H1 (cell line): Measurements from ENCODE around the gene HYAL1. TPM values are rescaled to one million over a fixed set of nuclear protein-coding genes. Genes with fewer than 3 reads are reported as not detected.
"Not testable (repeated sequence)": the region's sequence is repeated elsewhere in the genome, so short reads cannot be mapped to it uniquely, and the experiment has no call there.

ENCODE experiments used
- CTCF ChIA-PET: fragments of 300-600 bp; sonication (Branson Sonifier 250); formaldehyde crosslinking; loops from one replicate; lab custom pipeline; 2021; ENCODE audit not compliant: partially characterized antibody; lab: Charles Lee
- POLR2A ChIA-PET: fragments of 300-600 bp; sonication (Branson Sonifier 250); formaldehyde crosslinking; loops from one replicate; lab custom pipeline; 2021; ENCODE audit warnings: inconsistent platforms; ENCODE audit not compliant: partially characterized antibody; lab: Charles Lee
- DNase-seq, 2 experiments: peaks; one replicate each; pipeline versions ENCODE4 v3.0.0 to v3.0.0-alpha.2; 2010 to 2022; ENCODE audit warnings: low spot score in 2 of 2, low read depth in 1 of 2, mixed read lengths in 1 of 2
- FAIRE-seq: peaks from 2 replicates; lab custom pipeline; 2011; peaks lifted over from hg19 to GRCh38; lab: Jason Lieb, UNC
- H2AFZ ChIP-seq: 2 replicates; pipeline ENCODE4 v1.8.1; 2012; ENCODE audit warnings: low read length, inconsistent platforms
- H2AK5ac ChIP-seq: 2 replicates; pipeline ENCODE4 v1.6.1; 2013; ENCODE audit warnings: low read depth, low read length
- H2BK120ac ChIP-seq: replicated peaks from 2 replicates; pipeline ENCODE3; 2013; ENCODE audit warnings: low read depth, low read length, inconsistent platforms
- H2BK12ac ChIP-seq: 2 replicates; pipeline ENCODE4 v1.6.1; 2013; ENCODE audit warnings: low read depth, low read length
- H2BK15ac ChIP-seq: 2 replicates; pipeline ENCODE4 v1.6.1; 2013; ENCODE audit warnings: low read length
- H2BK20ac ChIP-seq: 2 replicates; pipeline ENCODE4 v1.6.1; 2013; ENCODE audit warnings: low read length
- H2BK5ac ChIP-seq: 2 replicates; pipeline ENCODE4 v1.6.1; 2013; ENCODE audit warnings: low read depth, low read length
- H3K14ac ChIP-seq: 2 replicates; pipeline ENCODE4 v1.6.1; 2013; ENCODE audit warnings: inconsistent platforms; ENCODE audit not compliant: insufficient read length
- H3K18ac ChIP-seq: 2 replicates; pipeline ENCODE4 v1.6.1; 2013; ENCODE audit warnings: low read length; ENCODE audit errors: extremely low read depth
- H3K23ac ChIP-seq: 2 replicates; pipeline ENCODE4 v1.6.1; 2013; ENCODE audit warnings: inconsistent platforms; ENCODE audit not compliant: insufficient read length
- H3K23me2 ChIP-seq: 2 replicates; pipeline ENCODE4 v1.6.1; 2013; ENCODE audit warnings: low read depth, low read length
- H3K27ac ChIP-seq: 2 replicates; pipeline ENCODE4 v1.6.1; 2011; ENCODE audit warnings: low read depth, low read length, inconsistent platforms
- H3K27me3 ChIP-seq, 4 experiments: replicated peaks in 1 of 4; 1 replicate in 1 of 4; 2 replicates in 3 of 4; pipeline versions ENCODE4 v1.6.1 to v1.8.1; 2011 to 2013; ENCODE audit warnings: low read length in 3 of 4, mild to moderate bottlenecking in 3 of 4, inconsistent platforms in 2 of 4, mixed read lengths in 2 of 4, moderate library complexity in 1 of 4; ENCODE audit not compliant: control insufficient read depth in 3 of 4, insufficient read depth in 3 of 4; ENCODE audit errors: extremely low read depth in 1 of 4
- H3K36me3 ChIP-seq, 4 experiments: 2 replicates each; pipeline versions ENCODE4 v1.6.1 to v1.8.1; 2011 to 2013; ENCODE audit warnings: mild to moderate bottlenecking in 4 of 4, low read length in 3 of 4, moderate library complexity in 2 of 4, control low read depth in 1 of 4, inconsistent platforms in 1 of 4; ENCODE audit not compliant: insufficient read depth in 4 of 4, control insufficient read depth in 2 of 4
- H3K4ac ChIP-seq: replicated peaks from 2 replicates; pipeline ENCODE3; 2013; ENCODE audit warnings: low read length, low read depth, mixed read lengths, inconsistent platforms; ENCODE audit not compliant: insufficient read length
- H3K4me1 ChIP-seq, 4 experiments: replicated peaks in 1 of 4; 1 replicate in 1 of 4; 2 replicates in 3 of 4; pipeline versions ENCODE4 v1.6.1 to v1.8.1; 2011 to 2013; ENCODE audit warnings: low read length in 3 of 4, inconsistent platforms in 2 of 4, mixed read lengths in 1 of 4; ENCODE audit not compliant: insufficient read depth in 4 of 4, control insufficient read depth in 3 of 4
- H3K4me2 ChIP-seq, 2 experiments: 2 replicates each; pipeline versions ENCODE4 v1.6.1 to v1.8.1; 2011 to 2013; ENCODE audit warnings: low read depth in 2 of 2, low read length in 2 of 2, control low read depth in 1 of 2, inconsistent platforms in 1 of 2, mild to moderate bottlenecking in 1 of 2; ENCODE audit not compliant: insufficient read depth in 1 of 2
- H3K4me3 ChIP-seq, 4 experiments: fragments of 200-600, 300-600 bp in 1 of 4; sonication (generic), shearing (Covaris generic), sonication (Bioruptor Twin) in 1 of 4; 2 replicates each; pipeline versions ENCODE4 v1.5.1 to v1.8.1; 2011 to 2016; ENCODE audit warnings: low read length in 4 of 4, low read depth in 3 of 4, control low read depth in 2 of 4, inconsistent platforms in 2 of 4, mild to moderate bottlenecking in 2 of 4, mixed read lengths in 1 of 4, moderate library complexity in 1 of 4; ENCODE audit not compliant: insufficient read depth in 2 of 4; ENCODE audit errors: extremely low read depth in 1 of 4
- H3K56ac ChIP-seq: replicated peaks from 2 replicates; pipeline ENCODE3; 2013; ENCODE audit warnings: low read depth, mild to moderate bottlenecking, mixed read lengths, low read length, inconsistent platforms; ENCODE audit not compliant: insufficient read length
- H3K79me1 ChIP-seq: 2 replicates; pipeline ENCODE4 v1.6.1; 2013; ENCODE audit warnings: low read depth, low read length, control low read depth
- H3K79me2 ChIP-seq, 2 experiments: 2 replicates each; pipeline versions ENCODE4 v1.6.1 to v1.8.1; 2012 to 2013; ENCODE audit warnings: low read length in 2 of 2, mild to moderate bottlenecking in 2 of 2, inconsistent platforms in 1 of 2; ENCODE audit not compliant: insufficient read depth in 2 of 2, control insufficient read depth in 1 of 2
- H3K9ac ChIP-seq, 4 experiments: replicated peaks in 1 of 4; 1 replicate in 1 of 4; 2 replicates in 3 of 4; pipeline versions ENCODE4 v1.6.1 to v1.8.1; 2011 to 2013; ENCODE audit warnings: low read depth in 3 of 4, low read length in 3 of 4, control low read depth in 2 of 4, mild to moderate bottlenecking in 2 of 4, moderate library complexity in 2 of 4, inconsistent platforms in 1 of 4; ENCODE audit errors: extremely low read depth in 1 of 4
- H3K9me3 ChIP-seq, 2 experiments: 2 replicates each; pipeline versions ENCODE4 v1.6.1 to v1.8.1; 2012 to 2013; ENCODE audit warnings: mild to moderate bottlenecking in 2 of 2, moderate library complexity in 2 of 2, control low read depth in 1 of 2, inconsistent platforms in 1 of 2, low read depth in 1 of 2, low read length in 1 of 2, mixed read lengths in 1 of 2; ENCODE audit not compliant: insufficient read depth in 2 of 2
- H4K20me1 ChIP-seq, 2 experiments: replicated peaks in 1 of 2; 2 replicates each; pipeline versions ENCODE3 to v1.8.1; 2011 to 2013; ENCODE audit warnings: inconsistent platforms in 2 of 2, low read length in 2 of 2, mild to moderate bottlenecking in 1 of 2; ENCODE audit not compliant: insufficient read depth in 2 of 2, control insufficient read depth in 1 of 2
- H4K5ac ChIP-seq: 2 replicates; pipeline ENCODE4 v1.6.1; 2013; ENCODE audit warnings: low read length, low read depth, mixed read lengths, inconsistent platforms; ENCODE audit not compliant: insufficient read length
- H4K8ac ChIP-seq: 2 replicates; pipeline ENCODE4 v1.8.0; 2013; ENCODE audit warnings: mild to moderate bottlenecking, moderate library complexity, low read length, inconsistent platforms; ENCODE audit not compliant: insufficient read depth; ENCODE audit errors: extremely low read depth
- H4K91ac ChIP-seq: replicated peaks from 2 replicates; pipeline ENCODE3; 2013; ENCODE audit warnings: low read length, mixed read lengths, inconsistent platforms; ENCODE audit not compliant: insufficient read length
- WGBS, 2 experiments: shearing (Covaris generic) in 1 of 2; methylation state at CpG; one replicate each; pipeline versions ENCODE4 v1.1.6 to v1.1.7; 2013 to 2015; ENCODE audit warnings: low lambda C conversion rate in 2 of 2, mixed read lengths in 2 of 2, inconsistent platforms in 1 of 2, low coverage in 1 of 2, missing lambda C conversion rate in 1 of 2; ENCODE audit not compliant: insufficient replicate concordance in 2 of 2, insufficient coverage in 1 of 2, insufficient read length in 1 of 2; ENCODE audit errors: extremely low coverage in 1 of 2, missing lambda C conversion rate in 1 of 2; 5-methylcytosine and 5-hydroxymethylcytosine counted together
- polyA plus RNA-seq, 7 experiments: library from polyadenylated mRNA; depleted of rRNA in 3 of 7; stranded (reverse) in 5 of 7; unstranded in 2 of 7; fragments of >200 nt in 5 of 7; fragments of 200-250 nt in 2 of 7; gene quantifications; 1 replicate in 5 of 7; 2 replicates in 1 of 7; 4 replicates in 1 of 7; pipeline versions ENCODE4 v1.2.1 to v1.2.3, GENCODE V29; 2011 to 2013; ENCODE audit warnings: missing spikeins in 2 of 7, mixed read lengths in 2 of 7
- total RNA-seq: library from RNA; stranded (reverse); fragmentation: NEBNext Ultra II Directional; extraction: Animal tissue kit (Norgen Biotek cat#: 25700); gene quantifications from 2 replicates; pipeline ENCODE4 v1.2.1, GENCODE V29; 2021

The HYAL1 gene
- total and polyA plus RNA-seq, 2 of the 8 experiments (the other 6 are each of a cell fraction or from before 2014, with no cell fraction given), result 2.0 to 5.4 TPM

DNA sequence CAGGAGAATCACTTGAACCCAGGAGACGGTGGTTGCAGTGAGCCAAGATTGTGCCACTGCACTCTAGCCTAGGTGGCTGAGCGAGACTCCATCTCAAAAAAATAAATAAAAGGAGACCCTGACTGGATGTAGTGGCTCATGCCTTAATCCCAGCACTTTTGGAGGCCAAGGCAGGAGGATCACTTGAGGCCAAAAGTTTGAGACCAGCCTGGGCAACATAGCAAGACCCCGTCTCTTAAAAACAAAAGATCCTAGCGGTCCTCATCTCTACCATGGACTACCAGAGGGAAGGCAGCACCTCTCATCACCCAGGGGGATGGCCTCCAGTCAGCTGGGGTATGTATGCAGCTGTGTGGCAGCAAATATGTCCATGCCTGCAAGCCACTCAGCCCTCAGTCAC is 41.2 kb downstream of the HYAL1 start:
- H3K4me3 ChIP-seq, H3K4me2 ChIP-seq, H3K4ac ChIP-seq, H4K20me1 ChIP-seq, H3K18ac ChIP-seq, H3K23me2 ChIP-seq, H3K79me1 ChIP-seq, H2AFZ ChIP-seq, H3K14ac ChIP-seq, H3K9me3 ChIP-seq, H2BK15ac ChIP-seq, H2BK120ac ChIP-seq, FAIRE-seq, H4K5ac ChIP-seq, H3K27ac ChIP-seq, H2BK5ac ChIP-seq, H3K56ac ChIP-seq, H3K23ac ChIP-seq, H4K8ac ChIP-seq, H3K79me2 ChIP-seq, H3K9ac ChIP-seq, DNase-seq, H3K27me3 ChIP-seq: not testable (repeated sequence)
- Histone ChIP-seq H3K36me3 (peaks cover 3 to 11% (median 7%) of the 10 kb centered on the region in 4 experiments; a peak in 6 of 8 replicates), H2AK5ac (peak overlapping the region; percentile 79; the same call in 1 of the 2 replicates), H2BK12ac (0 out of 2 replicates have a peak overlapping the region, but pooled peaks have one; percentile 22), H2BK20ac (0 out of 2 replicates have a peak overlapping the region, but pooled peaks have one; percentile 83), H3K4me1 (peaks cover 0 to 43% (median 33%) of the 10 kb centered on the region in 4 experiments; a peak in 6 of 7 replicates), H4K91ac (peak overlapping the region; percentile 20)
- ChIA-PET POLR2A (interaction anchor here (1.4 to 4.3 kb wide), 3 partner anchors 13 to 37 kb away, joined by 3 to 22 read pairs (median 3); partner anchors contain the start of genes HYAL3 and NAA80), CTCF (interaction anchor here (0.8 to 53.5 kb wide), 6 partner anchors 7 to 69 kb away, joined by 3 to 2149 read pairs (median 138); partner anchors contain the start of genes GNAI2, GNAT1, HYAL2 and LSMEM2)
- WGBS, 2 experiments, result 97% methylated on average over 4 of the region's 4 CpGs; no CpG with 5 or more reads in 1 of the 2 experiments
